Activated naive CD8-positive, alpha-beta T cell (primary cell): ENCODE data around the gene TNRC6B.
"Not testable (repeated sequence)": the region's sequence is repeated elsewhere in the genome, so short reads cannot be mapped to it uniquely, and the experiment has no call there.

Source experiments
- H3K27ac Mint-ChIP-seq: one replicate; pipeline ENCODE4 v1.8.0; 2021; ENCODE audit warnings: mixed read lengths
- H3K27me3 Mint-ChIP-seq: one replicate; pipeline ENCODE4 v1.8.0; 2021; ENCODE audit warnings: mixed read lengths
- H3K36me3 Mint-ChIP-seq: one replicate; pipeline ENCODE4 v1.8.0; 2021; ENCODE audit warnings: mixed read lengths
- H3K4me1 Mint-ChIP-seq: one replicate; pipeline ENCODE4 v1.8.0; 2021; ENCODE audit warnings: low read depth, mixed read lengths
- H3K4me3 Mint-ChIP-seq: one replicate; pipeline ENCODE4 v1.8.0; 2021; ENCODE audit warnings: mild to moderate bottlenecking, mixed read lengths
- H3K9me3 Mint-ChIP-seq: one replicate; pipeline ENCODE4 v1.8.0; 2021; ENCODE audit warnings: low read depth, mixed read lengths

Gene TNRC6B

DNA sequence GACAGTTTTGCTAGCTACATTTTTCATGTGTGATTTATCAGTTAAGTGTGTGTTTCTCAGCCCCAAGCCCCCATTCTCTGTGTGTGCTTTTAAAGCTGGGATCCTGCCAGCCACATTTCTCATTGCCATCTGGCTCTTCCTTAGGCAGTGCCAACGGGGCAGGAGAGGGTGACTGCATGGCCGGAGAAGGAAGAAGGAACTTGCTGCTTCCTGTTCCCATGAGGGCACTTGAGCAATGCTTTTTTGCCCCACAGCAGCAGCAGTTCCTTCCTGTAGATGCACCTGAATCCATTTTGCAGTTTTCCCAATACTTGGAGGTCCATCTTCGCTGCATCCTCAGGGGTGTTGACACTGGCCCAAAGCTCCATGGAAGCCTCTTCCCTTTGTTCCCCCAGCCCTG lies 37.5 kb downstream of the TNRC6B start:
- H3K9me3 Mint-ChIP-seq: no peaks in the 10 kb centered on the region
- H3K4me3 Mint-ChIP-seq: peak overlapping the region; percentile 46

DNA sequence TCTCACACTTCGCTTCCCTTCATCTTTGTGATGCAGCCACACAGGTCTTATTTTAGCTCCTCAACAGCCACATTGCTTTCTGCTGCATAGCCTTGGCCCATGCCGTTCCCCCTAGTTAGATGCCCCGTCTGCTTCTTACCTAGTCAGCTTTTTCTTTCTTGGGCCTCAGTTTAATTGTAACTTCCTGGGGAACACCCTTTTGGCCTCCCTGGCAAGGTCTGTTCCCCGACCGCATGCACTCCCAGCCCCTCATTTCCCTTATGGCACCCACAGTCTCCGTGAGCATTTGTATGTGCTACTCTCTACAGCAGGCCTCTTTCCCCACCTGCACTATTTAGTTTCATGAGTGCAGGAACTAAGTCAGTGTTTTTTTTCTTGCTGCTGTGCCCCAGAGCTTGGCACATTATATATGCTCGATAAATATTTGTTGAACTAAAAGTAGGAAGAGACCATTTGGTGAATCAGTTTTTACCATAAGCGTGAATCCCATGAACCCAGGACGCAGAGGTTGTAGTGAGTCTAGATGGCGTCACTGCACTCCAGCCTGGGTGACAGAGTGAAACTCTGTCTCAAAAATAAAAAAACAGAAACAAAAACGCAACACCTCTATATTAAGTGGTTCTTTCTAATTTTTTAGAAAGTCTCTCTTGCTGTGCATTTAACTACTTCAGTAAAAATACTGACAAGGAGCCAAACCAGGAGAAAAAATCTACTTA lies 38.5 kb downstream of the TNRC6B start:
- H3K9me3 Mint-ChIP-seq: no peaks in the 10 kb centered on the region
- H3K27me3 Mint-ChIP-seq: no peaks in the 10 kb centered on the region
- peaks cover 86% of the 10 kb centered on the region for H3K4me1 Mint-ChIP-seq
- peaks cover 2% of the 10 kb centered on the region for H3K36me3 Mint-ChIP-seq
- H3K27ac Mint-ChIP-seq: peak overlapping the region; percentile 97
- peak overlapping the region; percentile 71 for H3K4me3 Mint-ChIP-seq

More for the DNA sequence above, 37.5 kb downstream of the TNRC6B start:
- H3K27me3 Mint-ChIP-seq: no peaks in the 10 kb centered on the region
- peaks cover 86% of the 10 kb centered on the region for H3K4me1 Mint-ChIP-seq
- H3K36me3 Mint-ChIP-seq: peaks cover 2% of the 10 kb centered on the region
- peak overlapping the region; percentile 97 for H3K27ac Mint-ChIP-seq

DNA sequence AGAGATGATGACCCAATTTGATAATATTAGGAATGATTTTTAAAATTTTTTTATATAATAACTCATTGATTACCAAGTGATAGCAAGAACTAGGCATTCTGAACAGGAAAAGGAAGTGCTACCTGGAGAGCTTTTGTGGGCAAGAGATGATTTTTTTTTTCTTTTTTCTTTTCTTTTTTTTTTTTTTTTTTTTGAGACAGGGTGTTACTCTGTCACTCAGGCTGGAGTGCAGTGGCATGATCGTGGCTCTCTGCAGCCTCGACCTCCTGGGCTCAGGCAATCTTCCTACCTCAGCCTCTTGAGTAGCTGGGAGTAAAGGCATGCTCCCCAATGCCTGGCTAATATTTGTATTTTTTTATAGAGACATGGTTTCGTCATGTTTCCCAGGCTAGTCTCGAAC lies 40.4 kb downstream of the TNRC6B start:
- no peak overlapping the region for H3K4me3 Mint-ChIP-seq
- peaks cover 79% of the 10 kb centered on the region for H3K4me1 Mint-ChIP-seq
- H3K36me3 Mint-ChIP-seq: peaks cover 2% of the 10 kb centered on the region
- no peaks in the 10 kb centered on the region for H3K9me3 Mint-ChIP-seq
- no peaks in the 10 kb centered on the region for H3K27me3 Mint-ChIP-seq
- peak overlapping the region; percentile 88 for H3K27ac Mint-ChIP-seq

DNA sequence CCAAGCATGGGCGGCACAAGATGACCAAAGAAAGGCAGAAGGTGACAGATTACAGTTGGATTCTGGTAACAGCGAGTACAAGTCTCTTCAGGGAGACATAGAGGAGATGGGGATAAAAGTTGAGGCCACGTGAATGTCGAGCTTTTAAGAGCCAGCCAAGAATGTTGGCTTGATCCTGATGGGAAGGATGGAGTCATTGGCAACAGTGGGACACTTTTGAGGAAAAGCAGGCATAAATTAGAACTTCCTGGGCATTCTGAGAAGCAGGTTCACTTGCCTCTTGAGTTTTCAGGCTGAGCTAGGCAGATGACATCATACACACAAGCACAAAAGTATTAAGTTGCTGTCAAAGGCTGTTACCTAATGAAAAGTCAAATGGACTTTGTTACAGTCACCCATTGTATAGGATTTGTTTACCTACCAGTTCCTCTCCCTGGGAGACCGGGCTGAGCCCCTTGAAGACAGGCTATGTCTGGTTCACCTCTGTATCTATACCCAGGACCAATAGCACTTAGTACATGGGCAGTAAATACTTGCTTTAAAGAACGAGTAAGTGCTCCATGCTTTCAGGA lies 41.1 kb downstream of the TNRC6B start:
- peaks cover 79% of the 10 kb centered on the region for H3K4me1 Mint-ChIP-seq
- peak overlapping the region; percentile 88 for H3K27ac Mint-ChIP-seq
- H3K36me3 Mint-ChIP-seq: peaks cover 2% of the 10 kb centered on the region
- H3K4me3 Mint-ChIP-seq: no peak overlapping the region
- H3K9me3 Mint-ChIP-seq: no peaks in the 10 kb centered on the region
- H3K27me3 Mint-ChIP-seq: no peaks in the 10 kb centered on the region

DNA sequence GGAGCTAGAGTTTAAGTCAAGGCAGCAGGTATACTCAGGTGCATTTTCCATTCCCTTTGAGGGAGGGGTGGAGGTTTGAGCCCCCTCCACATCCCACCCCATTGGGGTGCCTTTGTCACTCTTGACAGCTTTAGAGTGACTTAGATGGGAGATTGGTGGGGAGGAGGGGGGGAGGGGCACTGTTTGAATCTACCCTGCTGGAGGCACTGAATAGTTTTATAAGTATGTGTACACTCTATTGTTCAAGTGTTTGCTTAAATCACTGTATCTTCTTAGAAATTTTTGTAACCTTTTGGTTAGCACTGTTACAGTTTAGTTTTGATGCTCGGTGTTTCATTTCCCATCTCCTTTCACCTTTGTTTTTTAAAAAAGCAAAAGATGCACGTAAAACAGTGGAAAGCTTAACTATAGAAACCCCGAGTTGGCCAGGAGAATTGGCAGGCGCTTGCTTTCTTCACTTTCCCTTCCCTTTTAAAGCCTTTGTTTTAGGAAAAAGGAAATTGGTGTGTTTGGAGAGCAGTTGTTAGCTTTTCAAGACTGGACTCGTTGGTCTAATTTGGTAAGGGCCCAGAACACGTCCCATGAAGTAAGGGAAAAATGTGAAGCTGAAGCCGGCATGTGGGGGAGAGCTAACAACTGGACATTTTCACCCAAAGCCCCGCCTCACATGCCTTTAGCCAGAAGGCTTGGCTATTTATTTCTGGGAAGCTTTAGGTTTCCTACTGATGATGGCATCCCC lies 42.8 kb downstream of the TNRC6B start:
- Mint-ChIP-seq H3K9me3 (no peaks in the 10 kb centered on the region), H3K27me3 (no peaks in the 10 kb centered on the region), H3K4me3 (no peak overlapping the region), H3K27ac (peak overlapping the region; percentile 72), H3K4me1 (peaks cover 79% of the 10 kb centered on the region), H3K36me3 (peaks cover 2% of the 10 kb centered on the region)

DNA sequence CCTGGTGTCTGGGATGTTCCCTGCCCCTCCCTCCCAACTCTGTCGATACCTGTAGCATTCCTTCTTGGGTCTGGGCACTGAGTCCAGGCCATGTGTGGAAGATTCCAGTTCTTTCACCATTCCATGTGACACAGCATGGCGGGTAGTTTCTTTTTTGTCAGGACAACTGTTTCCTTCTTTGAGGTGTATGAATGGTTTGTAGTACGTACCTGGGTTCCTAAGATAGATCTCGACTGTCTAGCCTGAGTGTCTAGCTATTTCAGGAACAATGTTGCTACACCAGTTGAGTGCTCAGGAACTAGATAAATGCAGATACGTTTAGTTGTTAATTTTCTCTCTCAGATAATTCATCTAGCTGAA lies 43.3 kb downstream of the TNRC6B start:
- peak overlapping the region; percentile 72 for H3K27ac Mint-ChIP-seq
- H3K4me3 Mint-ChIP-seq: no peak overlapping the region
- no peaks in the 10 kb centered on the region for H3K27me3 Mint-ChIP-seq
- H3K4me1 Mint-ChIP-seq: peaks cover 77% of the 10 kb centered on the region
- peaks cover 2% of the 10 kb centered on the region for H3K36me3 Mint-ChIP-seq
- H3K9me3 Mint-ChIP-seq: no peaks in the 10 kb centered on the region

DNA sequence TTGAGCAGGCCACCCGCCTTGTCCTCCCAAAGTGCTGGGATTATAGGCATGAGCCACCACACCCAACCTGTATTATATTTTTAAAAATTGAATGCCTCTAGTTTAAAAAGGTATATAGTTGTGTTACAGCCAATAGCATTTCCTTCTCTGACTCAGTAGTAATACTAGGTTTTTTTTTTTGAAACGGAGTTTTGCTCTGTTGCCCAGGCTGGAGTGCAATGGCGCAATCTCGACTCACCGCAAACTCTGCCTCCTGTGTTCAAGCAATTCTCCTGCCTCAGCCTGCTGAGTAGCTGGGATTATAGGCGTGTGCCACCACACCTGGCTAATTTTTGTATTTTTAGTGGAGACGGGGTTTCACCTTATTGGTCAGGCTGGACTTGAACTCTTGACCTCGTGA lies 45.3 kb downstream of the TNRC6B start:
- peak overlapping the region; percentile 28 for H3K27ac Mint-ChIP-seq
- H3K27me3 Mint-ChIP-seq, H3K9me3 Mint-ChIP-seq, H3K36me3 Mint-ChIP-seq, H3K4me3 Mint-ChIP-seq: not testable (repeated sequence)
- H3K4me1 Mint-ChIP-seq: peaks cover 73% of the 10 kb centered on the region

DNA sequence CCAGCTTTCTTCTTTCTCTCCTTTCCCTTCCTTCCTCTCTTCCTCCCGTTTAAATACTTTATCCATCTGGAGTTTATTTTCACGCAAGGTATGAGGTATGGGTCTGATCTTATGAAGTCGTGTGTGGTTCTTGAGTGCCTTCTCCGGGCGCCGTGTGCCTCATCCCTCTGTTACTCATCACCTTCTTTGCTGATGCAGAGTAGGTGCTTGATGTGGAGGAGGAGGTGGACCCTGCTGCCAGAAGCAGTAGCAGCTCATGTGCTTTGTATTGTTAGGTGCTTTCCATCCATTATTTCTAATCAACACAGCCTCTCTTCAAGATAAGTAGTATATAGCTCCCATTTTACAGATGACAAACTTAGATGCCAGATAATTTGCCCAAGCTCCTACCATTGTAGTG lies 47.0 kb downstream of the TNRC6B start:
- H3K36me3 Mint-ChIP-seq: peaks cover 4% of the 10 kb centered on the region
- peak overlapping the region; percentile 96 for H3K27ac Mint-ChIP-seq
- no peaks in the 10 kb centered on the region for H3K27me3 Mint-ChIP-seq
- H3K4me3 Mint-ChIP-seq: peak overlapping the region; percentile 66
- no peaks in the 10 kb centered on the region for H3K9me3 Mint-ChIP-seq
- peaks cover 63% of the 10 kb centered on the region for H3K4me1 Mint-ChIP-seq

DNA sequence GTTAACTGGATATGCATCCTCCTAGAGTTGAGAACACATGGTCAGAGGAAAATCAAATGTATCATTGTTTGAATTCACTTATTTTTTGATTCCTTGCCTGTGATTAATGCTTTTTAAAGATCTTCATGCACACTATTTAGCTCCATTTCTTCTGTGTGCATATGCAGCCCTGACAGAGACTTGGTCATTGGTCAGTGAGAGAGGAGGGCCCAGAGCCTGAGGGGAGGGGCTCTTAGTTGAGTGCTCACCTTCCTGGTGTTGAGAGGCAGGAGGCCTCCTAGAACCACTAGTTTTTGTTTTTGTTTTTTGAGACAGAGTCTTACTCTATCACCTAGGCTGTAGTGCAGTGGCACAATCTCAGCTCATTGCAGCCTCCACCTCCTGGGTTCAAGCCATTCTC lies 48.9 kb downstream of the TNRC6B start:
- Mint-ChIP-seq H3K9me3 (no peaks in the 10 kb centered on the region), H3K4me1 (peaks cover 49% of the 10 kb centered on the region), H3K27me3 (no peaks in the 10 kb centered on the region), H3K36me3 (peaks cover 7% of the 10 kb centered on the region), H3K4me3 (no peak overlapping the region), H3K27ac (peak overlapping the region; percentile 71)

DNA sequence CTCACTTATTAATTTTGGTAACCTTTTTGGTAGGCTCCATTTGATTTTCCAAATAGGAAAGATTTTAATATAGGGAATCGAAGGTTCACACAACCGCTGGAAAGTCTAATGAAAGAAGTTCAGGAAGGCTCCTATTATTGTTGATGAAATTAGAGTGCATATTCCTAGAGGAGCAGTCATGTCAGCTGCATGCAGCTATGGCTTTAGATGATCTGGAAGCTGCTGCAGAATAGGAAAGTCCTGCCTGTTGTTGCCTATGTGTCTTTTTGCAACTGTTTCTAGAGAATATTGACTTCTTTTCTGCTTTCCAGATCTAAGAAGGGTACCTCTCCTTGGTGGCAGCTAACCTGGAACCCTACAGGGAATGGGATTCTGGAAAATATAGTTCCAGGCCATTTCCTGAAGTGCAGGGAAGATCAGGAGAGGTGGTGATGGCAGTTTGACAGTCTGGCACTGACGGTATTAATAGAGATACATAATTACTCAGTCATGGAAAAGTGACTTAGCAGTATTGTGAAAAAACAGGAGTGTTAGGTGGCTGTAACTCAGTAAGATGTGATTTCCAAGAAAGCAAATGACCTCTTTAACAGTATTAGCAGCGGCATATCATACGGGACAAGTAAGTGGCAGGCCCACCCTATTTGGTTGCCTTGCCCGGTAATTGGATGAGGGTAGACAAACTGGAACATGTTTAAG lies 54.0 kb downstream of the TNRC6B start:
- Mint-ChIP-seq H3K27ac (peak overlapping the region; percentile 64), H3K36me3 (peaks cover 18% of the 10 kb centered on the region), H3K27me3 (no peaks in the 10 kb centered on the region), H3K4me3 (no peak overlapping the region), H3K9me3 (no peaks in the 10 kb centered on the region), H3K4me1 (peaks cover 43% of the 10 kb centered on the region)

DNA sequence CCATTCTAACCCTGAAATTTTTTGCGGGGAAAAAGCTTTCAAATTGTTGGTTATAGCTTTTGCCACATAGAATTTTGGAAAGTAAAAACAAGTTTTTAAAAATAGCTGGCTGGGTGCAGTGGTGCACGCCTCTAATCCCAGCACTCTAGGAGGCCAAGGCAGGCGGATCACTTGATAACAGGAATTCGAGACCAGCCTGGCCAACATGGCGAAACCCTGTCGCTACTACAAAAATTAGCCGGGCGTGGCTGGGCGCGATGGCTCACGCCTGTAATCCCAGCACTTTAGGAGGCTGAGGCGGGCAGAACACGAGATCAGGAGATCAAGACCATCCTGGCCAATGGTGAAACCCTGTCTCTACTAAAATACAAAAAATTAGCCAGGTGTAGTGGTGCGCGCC lies 54.9 kb downstream of the TNRC6B start:
- Mint-ChIP-seq H3K4me3 (no peak overlapping the region), H3K27ac (no peak overlapping the region), H3K36me3 (peaks cover 18% of the 10 kb centered on the region), H3K27me3 (no peaks in the 10 kb centered on the region), H3K4me1 (peaks cover 51% of the 10 kb centered on the region), H3K9me3 (no peaks in the 10 kb centered on the region)

DNA sequence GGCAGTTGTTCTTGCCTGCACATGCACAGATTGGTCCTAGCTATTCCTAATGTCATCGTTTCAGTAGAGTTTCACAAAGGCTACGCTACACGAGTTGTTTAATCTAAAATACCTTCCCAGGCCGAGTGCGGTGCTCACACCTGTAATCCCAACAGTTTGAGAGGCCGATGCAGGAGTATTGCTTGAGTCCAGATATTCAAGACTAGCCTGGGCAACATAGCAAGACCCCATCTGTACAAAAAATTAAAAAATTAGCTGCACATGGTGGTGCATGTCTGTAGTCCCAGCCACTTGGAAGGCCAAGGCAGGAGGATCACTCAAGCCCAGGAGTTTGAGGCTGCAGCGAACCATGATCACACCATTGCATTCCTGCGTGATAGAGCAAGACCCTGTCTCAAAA lies 56.2 kb downstream of the TNRC6B start:
- H3K27ac Mint-ChIP-seq: peak overlapping the region; percentile 46
- peaks cover 61% of the 10 kb centered on the region for H3K4me1 Mint-ChIP-seq
- no peaks in the 10 kb centered on the region for H3K27me3 Mint-ChIP-seq
- H3K36me3 Mint-ChIP-seq: peaks cover 21% of the 10 kb centered on the region
- H3K9me3 Mint-ChIP-seq: no peaks in the 10 kb centered on the region
- H3K4me3 Mint-ChIP-seq: no peak overlapping the region

DNA sequence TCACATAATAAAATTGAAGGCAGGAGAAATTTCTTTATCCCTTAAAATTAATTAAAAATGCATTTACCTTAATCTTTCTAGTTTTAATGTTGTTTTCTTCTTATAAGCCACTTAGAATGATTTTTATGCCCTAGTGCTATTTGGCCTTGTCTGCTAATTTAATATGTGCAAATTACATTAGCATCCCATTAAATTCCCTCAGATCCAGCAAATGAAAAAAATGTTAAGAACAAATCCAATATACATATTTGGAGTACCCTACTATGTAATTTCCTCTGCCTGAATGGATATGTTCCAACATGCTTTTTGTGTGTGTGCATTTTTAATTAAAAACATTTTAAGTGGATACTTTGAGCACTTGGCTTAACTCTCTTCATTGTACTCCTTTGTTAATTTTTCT lies 56.9 kb downstream of the TNRC6B start:
- H3K36me3 Mint-ChIP-seq: peaks cover 17% of the 10 kb centered on the region
- H3K27ac Mint-ChIP-seq: no peak overlapping the region
- H3K9me3 Mint-ChIP-seq: no peaks in the 10 kb centered on the region
- H3K4me1 Mint-ChIP-seq: peaks cover 63% of the 10 kb centered on the region
- no peak overlapping the region for H3K4me3 Mint-ChIP-seq
- no peaks in the 10 kb centered on the region for H3K27me3 Mint-ChIP-seq

DNA sequence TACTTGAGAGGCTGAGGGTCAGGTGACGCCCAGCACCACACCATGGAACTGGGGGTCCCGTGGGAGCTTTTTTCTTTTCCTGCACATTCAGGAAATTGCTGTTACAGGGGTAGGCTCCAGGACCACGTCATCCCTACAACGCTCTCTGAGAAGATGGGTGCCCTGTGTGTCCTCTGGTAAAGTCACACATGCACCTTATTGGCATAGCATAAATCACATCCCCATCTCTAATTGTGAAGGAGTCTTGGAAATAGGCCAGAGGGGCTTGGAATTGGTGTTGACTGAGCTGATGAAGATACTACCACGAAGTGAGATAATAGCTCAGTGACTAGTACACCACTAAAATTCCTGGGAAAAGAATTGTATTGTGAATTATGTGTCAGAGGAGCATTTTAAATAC lies 57.6 kb downstream of the TNRC6B start:
- Mint-ChIP-seq H3K4me1 (peaks cover 66% of the 10 kb centered on the region), H3K36me3 (peaks cover 14% of the 10 kb centered on the region), H3K4me3 (no peak overlapping the region), H3K27me3 (no peaks in the 10 kb centered on the region), H3K27ac (peak overlapping the region; percentile 61), H3K9me3 (no peaks in the 10 kb centered on the region)

DNA sequence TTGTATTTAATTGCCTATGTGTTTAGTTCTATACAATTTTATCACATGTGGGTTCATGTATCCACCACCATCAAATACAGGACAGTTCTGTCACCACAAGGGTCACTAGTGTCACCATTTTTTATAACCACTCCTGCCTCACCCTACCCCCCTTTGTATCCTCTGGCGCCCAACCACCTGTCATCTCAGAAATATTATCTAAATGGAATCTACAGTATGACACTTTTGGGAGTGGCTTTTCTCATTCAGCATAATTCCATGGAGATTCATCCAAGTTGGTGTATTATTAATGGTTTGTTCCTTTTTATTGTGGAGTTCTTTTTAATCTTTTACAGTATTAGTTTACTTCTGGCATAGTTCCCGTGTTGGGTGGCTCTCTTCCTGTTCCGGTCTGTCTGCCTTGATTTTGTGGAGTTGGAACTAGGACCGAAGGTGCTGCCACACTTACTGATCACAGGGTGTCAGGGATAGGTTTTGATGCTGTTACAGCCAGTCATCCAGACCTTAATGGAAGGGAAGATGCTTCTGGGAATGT lies 58.5 kb downstream of the TNRC6B start:
- H3K27ac Mint-ChIP-seq: peak overlapping the region; percentile 93

More for the DNA sequence above, 58.5 kb downstream of the TNRC6B start:
- Mint-ChIP-seq H3K27me3 (no peaks in the 10 kb centered on the region), H3K4me1 (peaks cover 73% of the 10 kb centered on the region), H3K36me3 (peaks cover 14% of the 10 kb centered on the region), H3K4me3 (no peak overlapping the region), H3K9me3 (no peaks in the 10 kb centered on the region)
